ENCODE results near the gene FOXN3.

DNA sequence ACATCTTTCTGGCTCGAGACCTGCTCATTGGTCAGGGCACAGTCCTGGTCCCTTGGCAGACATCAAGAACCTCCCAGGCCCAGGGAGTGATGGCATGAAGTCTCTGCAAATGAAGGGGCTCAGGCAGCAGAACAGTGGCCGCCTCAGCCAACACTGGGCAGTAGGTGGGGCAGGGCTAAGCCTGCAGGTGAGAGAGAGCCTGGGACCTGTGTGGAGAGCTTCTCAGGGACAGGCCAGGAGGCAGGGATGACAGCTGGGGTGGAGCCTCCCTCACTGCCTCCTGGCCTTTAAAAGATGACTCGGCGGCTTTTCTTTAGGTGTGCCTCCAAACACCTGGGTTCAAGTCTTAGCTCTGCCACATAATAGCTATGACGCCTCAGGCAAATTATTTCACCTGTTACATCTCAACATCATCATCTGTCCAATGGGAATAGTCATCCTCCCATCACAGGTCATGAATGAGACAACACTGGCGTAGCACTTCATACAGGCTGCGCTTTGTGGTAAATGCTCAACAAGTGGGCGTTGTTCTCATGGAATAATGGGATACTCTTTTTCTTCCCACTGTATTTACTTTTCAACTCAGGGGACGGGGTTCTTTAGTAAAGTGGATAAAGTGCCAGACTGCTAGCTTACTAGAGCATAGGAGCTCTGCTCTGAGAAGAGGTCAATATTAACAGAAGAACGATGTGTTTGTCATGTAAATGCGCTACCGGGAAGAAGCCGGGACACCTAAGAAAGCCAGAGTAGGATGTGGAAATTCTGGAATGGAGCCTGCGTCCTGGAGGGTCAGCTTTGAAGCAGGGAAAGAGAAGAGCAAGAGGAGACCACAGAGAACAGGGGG, 277.4 kb downstream of the FOXN3 start:
- TF ChIP-seq, protein P1, sequence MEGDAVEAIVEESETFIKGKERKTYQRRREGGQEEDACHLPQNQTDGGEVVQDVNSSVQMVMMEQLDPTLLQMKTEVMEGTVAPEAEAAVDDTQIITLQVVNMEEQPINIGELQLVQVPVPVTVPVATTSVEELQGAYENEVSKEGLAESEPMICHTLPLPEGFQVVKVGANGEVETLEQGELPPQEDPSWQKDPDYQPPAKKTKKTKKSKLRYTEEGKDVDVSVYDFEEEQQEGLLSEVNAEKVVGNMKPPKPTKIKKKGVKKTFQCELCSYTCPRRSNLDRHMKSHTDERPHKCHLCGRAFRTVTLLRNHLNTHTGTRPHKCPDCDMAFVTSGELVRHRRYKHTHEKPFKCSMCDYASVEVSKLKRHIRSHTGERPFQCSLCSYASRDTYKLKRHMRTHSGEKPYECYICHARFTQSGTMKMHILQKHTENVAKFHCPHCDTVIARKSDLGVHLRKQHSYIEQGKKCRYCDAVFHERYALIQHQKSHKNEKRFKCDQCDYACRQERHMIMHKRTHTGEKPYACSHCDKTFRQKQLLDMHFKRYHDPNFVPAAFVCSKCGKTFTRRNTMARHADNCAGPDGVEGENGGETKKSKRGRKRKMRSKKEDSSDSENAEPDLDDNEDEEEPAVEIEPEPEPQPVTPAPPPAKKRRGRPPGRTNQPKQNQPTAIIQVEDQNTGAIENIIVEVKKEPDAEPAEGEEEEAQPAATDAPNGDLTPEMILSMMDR (IDR thresholded peaks at IDR 0.05; ENCODE audit: insufficient read depth, low read length): no peak
- no peak for TF ChIP-seq GABPA (IDR thresholded peaks at IDR 0.05; ENCODE audit: low read depth)
- TF ChIP-seq POLR2AphosphoS5 (IDR thresholded peaks at IDR 0.05; ENCODE audit: low read depth): no peak
- no peak for TF ChIP-seq REST (IDR thresholded peaks at IDR 0.05; ENCODE audit: insufficient replicate concordance, low read depth)

All from HL-60 (cell line).